Prostate gland (tissue), 2 donors: ENCODE results near the gene ANKEF1. TPM values are rescaled to one million over a fixed set of nuclear protein-coding genes. Genes with fewer than 3 reads are reported as not detected.

Experiments
- DNase-seq: peaks from one replicate; pipeline ENCODE4 v3.0.0-alpha.2; 2019; ENCODE audit warnings: low spot score
- H3K27ac ChIP-seq, 2 donors: fragments of 200-600 bp; sonication (generic); 2 replicates each; pipeline ENCODE4 v1.5.1; 2017 to 2019
- H3K27me3 ChIP-seq: fragments of 200-600 bp; sonication (generic); replicated peaks from 2 replicates; pipeline ENCODE4 v1.5.1; 2019; ENCODE audit not compliant: insufficient read depth
- H3K36me3 ChIP-seq, 2 donors: fragments of 200-600 bp; sonication (generic); 1 replicate in 1 of 2; 2 replicates in 1 of 2; pipeline versions ENCODE4 v1.5.1 to v1.8.1; 2017 to 2019
- H3K4me1 ChIP-seq: fragments of 200-600 bp; sonication (generic); replicated peaks from 2 replicates; pipeline ENCODE4 v1.5.1; 2019
- H3K4me3 ChIP-seq, 2 donors: fragments of 200-600 bp; sonication (generic); 2 replicates each; pipeline ENCODE4 v1.5.1; 2017 to 2019
- H3K9me3 ChIP-seq: fragments of 200-600 bp; sonication (generic); 2 replicates; pipeline ENCODE4 v1.5.1; 2017
- CTCF ChIP-seq, 4 experiments: fragments of 200-600 bp in 2 of 4; fragments of 450-650 bp in 2 of 4; sonication (generic) in 2 of 4; IDR thresholded peaks; 1 replicate in 3 of 4; 2 replicates in 1 of 4; pipeline ENCODE4 v1.5.1; 2016 to 2019; ENCODE audit warnings: antibody characterized with exemption in 4 of 4, mild to moderate bottlenecking in 2 of 4, moderate library complexity in 2 of 4
- POLR2A ChIP-seq: fragments of 450-650 bp; IDR thresholded peaks from one replicate; pipeline ENCODE4 v1.6.1; 2016; ENCODE audit warnings: antibody characterized with exemption, mild to moderate bottlenecking
- POLR2AphosphoS5 ChIP-seq: sonication (generic); formaldehyde crosslinking; IDR thresholded peaks from one replicate; pipeline ENCODE4 v1.6.1; 2017; ENCODE audit warnings: antibody characterized with exemption
- WGBS: methylation state at CpG from one replicate; pipeline ENCODE4 v1.1.5; 2018; 5-methylcytosine and 5-hydroxymethylcytosine counted together
- intact Hi-C: fragments of 100-400 bp; cut with DNase I; formaldehyde crosslinking; loops from one replicate; pipeline ENCODE4 v1.14.2; 2022
- total RNA-seq, 2 donors: library from RNA; depleted of rRNA; stranded (reverse); fragments of >200 nt; gene quantifications; one replicate each; pipeline ENCODE4 v1.1.0, GENCODE V29; 2016

ANKEF1 gene
- total RNA-seq, 2 donors from 2014 or later: 7.1 to 7.5 TPM

- H3K36me3 ChIP-seq: no peaks in the 10 kb centered on the region
- H3K4me1 ChIP-seq: no peaks in the 10 kb centered on the region
- no peak overlapping the region for H3K27ac ChIP-seq
- no peaks in the 10 kb centered on the region for H3K27me3 ChIP-seq
- no peak for TF ChIP-seq POLR2A
- no peak for TF ChIP-seq CTCF (IDR thresholded peaks at IDR 0.05)
- TF ChIP-seq POLR2AphosphoS5: no peak
- no peak overlapping the region for H3K4me3 ChIP-seq
- intact Hi-C loops: no loop called here
- 94% methylated on average over 4 of the region's 4 CpGs for WGBS
- DNase-seq: no peak
- no peaks in the 10 kb centered on the region for H3K9me3 ChIP-seq
These were observed 41.6 kb upstream of the ANKEF1 start for GRCh38 chr20:9993137-9993536.

DNA sequence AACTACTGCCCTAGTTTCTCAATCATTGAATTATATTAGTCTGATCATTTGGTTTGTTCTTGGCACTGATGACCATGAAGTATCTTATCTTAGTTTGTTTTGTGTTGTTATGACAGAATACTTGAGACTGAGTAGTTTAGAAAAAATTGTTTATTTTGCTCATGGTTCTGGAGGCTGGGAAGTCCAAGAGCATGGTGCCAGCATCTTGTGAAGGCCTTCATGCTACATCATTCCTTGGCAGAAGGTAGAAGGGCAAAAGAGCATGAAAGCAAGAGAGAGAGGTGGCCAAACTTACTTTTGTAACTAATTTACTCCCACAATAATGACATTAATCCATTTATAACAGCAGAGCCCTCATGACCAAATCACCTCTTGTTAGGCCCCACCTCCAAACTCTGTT is 40.1 kb upstream of the ANKEF1 start:
- no peaks in the 10 kb centered on the region for H3K4me1 ChIP-seq
- DNase-seq: no peak
- no peak for TF ChIP-seq CTCF (IDR thresholded peaks at IDR 0.05)
- TF ChIP-seq POLR2AphosphoS5: no peak
- no peak for TF ChIP-seq POLR2A
- H3K4me3 ChIP-seq: no peak overlapping the region
- no peaks in the 10 kb centered on the region for H3K9me3 ChIP-seq
- no peak overlapping the region for H3K27ac ChIP-seq
- no peaks in the 10 kb centered on the region for H3K36me3 ChIP-seq
- H3K27me3 ChIP-seq: no peaks in the 10 kb centered on the region
- intact Hi-C loops: no loop called here

DNA sequence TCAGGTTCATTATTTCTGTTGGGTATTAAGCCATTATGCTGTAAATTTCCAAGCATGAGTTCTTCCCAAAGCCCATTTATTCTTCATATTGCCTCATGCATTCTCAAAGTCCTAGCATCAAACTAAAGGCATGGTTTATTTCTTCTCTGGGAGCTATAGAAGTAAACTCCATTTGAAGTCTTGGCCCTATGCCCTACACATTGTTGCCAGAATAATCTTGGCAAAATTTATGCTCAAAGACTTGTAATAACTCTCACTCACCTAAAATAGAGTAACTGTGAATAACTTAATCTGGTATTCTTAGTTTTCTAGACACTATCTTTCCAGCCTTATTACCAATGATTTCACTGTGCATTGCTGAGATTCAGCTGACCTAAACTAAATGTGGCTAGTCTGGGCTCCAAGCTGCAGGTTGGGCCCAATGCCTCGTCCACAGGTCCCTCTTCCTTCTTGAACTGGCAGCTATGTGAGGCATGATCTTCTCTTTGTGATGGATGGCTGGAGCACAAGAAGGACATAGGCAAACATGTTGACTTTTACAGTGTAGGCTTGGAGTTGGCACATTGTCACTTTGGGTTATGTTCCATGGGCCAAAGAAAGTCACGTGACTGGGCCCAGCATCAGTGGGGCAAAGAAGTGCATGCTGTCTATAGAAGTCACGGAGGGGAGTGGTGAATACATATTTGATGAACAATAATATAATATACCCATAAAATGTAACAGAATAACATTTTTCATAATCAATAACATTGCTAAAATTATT is 39.1 kb upstream of the ANKEF1 start:
- Histone ChIP-seq H3K4me1 (no peaks in the 10 kb centered on the region), H3K36me3 (no peaks in the 10 kb centered on the region), H3K27ac (no peak overlapping the region), H3K4me3 (no peak overlapping the region), H3K9me3 (no peaks in the 10 kb centered on the region), H3K27me3 (no peaks in the 10 kb centered on the region)
- TF ChIP-seq CTCF (IDR thresholded peaks at IDR 0.05): no peak
- TF ChIP-seq POLR2AphosphoS5: no peak
- no peak for TF ChIP-seq POLR2A
- intact Hi-C loops: no loop called here
- WGBS: 81% methylated on average over 3 of the region's 3 CpGs
- no peak for DNase-seq

GRCh38 chr20:9996944-9997343 is 37.8 kb upstream of the ANKEF1 start:
- DNase-seq: no peak
- H3K27ac ChIP-seq: no peak overlapping the region
- no peak for TF ChIP-seq POLR2AphosphoS5
- no peak for TF ChIP-seq POLR2A
- TF ChIP-seq CTCF (IDR thresholded peaks at IDR 0.05): no peak
- no peaks in the 10 kb centered on the region for H3K9me3 ChIP-seq
- H3K36me3 ChIP-seq: no peaks in the 10 kb centered on the region
- intact Hi-C loops: no loop called here
- no peaks in the 10 kb centered on the region for H3K27me3 ChIP-seq
- H3K4me3 ChIP-seq: no peak overlapping the region
- no peaks in the 10 kb centered on the region for H3K4me1 ChIP-seq
- 97% methylated on average over 1 of the region's 1 CpG for WGBS

- TF ChIP-seq POLR2AphosphoS5 (no peak), CTCF (IDR thresholded peaks at IDR 0.05) (no peak), POLR2A (no peak)
- no peak for DNase-seq
- no peaks in the 10 kb centered on the region for H3K36me3 ChIP-seq
- no peak overlapping the region for H3K4me3 ChIP-seq
- intact Hi-C loops: no loop called here
- H3K27ac ChIP-seq: no peak overlapping the region
- WGBS: 85% methylated on average over 1 of the region's 1 CpG
- no peaks in the 10 kb centered on the region for H3K4me1 ChIP-seq
- no peaks in the 10 kb centered on the region for H3K9me3 ChIP-seq
- no peaks in the 10 kb centered on the region for H3K27me3 ChIP-seq
These were observed 35.1 kb upstream of the ANKEF1 start for GRCh38 chr20:9999645-10000044.
